Measurements from ENCODE around the gene PRAC2.

- TF ChIP-seq EZH2 (IDR thresholded peaks at IDR 0.05; ENCODE audit: low read length, unreplicated experiment) (no peak), CTCF (conservative IDR thresholded peaks at IDR 0.05; ENCODE audit: low read depth, low read length) (no peak)
Observed at GRCh38 chr17:48681609-48682008, 41.4 kb upstream of the PRAC2 start.
